Fibroblast of mammary gland (primary cell): ENCODE data around the gene EDN3.
"Not testable (repeated sequence)": the region's sequence is repeated elsewhere in the genome, so short reads cannot be mapped to it uniquely, and the experiment has no call there.

Source experiments
- DNase-seq: peaks from one replicate; pipeline ENCODE4 v3.0.0-alpha.2; 2010; ENCODE audit warnings: low read depth
- H3K4me3 ChIP-seq: 2 replicates; pipeline ENCODE4 v1.5.1; 2011; ENCODE audit warnings: low read depth, mild to moderate bottlenecking, low read length, moderate library complexity; ENCODE audit not compliant: control insufficient read depth
- CTCF ChIP-seq: conservative IDR thresholded peaks from 2 replicates; pipeline ENCODE4 v1.5.1; 2011; ENCODE audit warnings: low read depth, low read length, inconsistent platforms; ENCODE audit not compliant: control insufficient read depth, insufficient read depth

The EDN3 gene

DNA sequence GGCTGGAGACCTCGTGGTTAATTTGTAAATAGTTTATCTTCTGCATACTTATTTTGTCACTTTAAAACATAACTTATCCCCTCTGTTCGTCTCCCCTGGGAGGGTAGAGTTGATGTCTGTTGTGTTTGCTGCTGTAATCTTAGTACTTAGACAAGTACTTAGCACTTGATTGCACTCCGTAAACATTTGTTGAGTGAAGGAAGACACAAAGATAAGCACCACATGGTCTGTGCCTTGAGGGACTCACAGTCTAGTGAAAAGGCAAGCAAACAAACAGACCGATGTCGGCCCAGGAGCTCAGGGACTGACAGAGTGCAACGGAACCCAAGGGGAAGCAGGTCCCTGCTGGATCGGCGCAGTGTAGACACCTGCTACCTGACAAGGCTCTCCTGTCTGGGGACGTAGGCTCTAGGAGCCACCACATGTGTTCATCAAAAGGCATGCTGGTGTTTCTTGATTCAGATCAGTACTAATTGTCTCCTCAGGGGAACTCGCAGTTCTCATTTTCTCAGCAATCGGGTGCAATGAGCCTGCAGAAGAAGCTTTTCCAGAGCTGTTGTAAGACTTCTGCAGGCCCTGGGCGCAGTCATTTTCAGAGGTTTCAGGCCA, 31.4 kb downstream of the EDN3 start:
- no peak for DNase-seq
- H3K4me3 ChIP-seq = no peak overlapping the region
- no peak for TF ChIP-seq CTCF

DNA sequence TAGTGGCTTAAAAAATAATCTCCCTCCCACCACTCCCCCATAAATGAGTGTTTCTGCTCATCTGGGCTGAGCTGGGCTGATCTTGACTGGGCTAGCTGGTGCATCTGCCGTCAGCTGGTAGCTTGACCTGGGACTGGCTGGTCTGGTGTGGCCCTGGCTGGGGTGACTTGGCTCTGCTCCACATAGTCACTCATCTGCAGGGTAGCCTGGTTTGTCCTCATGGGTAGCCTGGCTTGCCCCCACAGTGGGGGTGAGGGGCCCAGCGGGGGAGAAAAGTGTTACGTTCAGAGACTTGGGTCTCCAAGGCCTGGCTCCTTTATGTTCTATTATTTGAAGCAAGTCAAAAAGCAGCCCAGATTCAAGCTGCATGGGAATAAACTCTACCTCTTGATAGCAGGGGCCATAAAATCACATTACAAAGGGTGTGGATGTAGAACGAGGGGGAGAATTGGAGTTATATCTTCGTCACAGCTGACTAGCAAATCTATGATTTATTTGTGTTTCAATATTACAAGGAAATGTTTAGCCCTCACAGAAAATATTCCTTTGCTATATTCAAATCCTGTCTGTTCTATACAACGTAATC, 32.9 kb downstream of the EDN3 start:
- no peak overlapping the region for H3K4me3 ChIP-seq
- DNase-seq = no peak
- TF ChIP-seq CTCF = no peak

DNA sequence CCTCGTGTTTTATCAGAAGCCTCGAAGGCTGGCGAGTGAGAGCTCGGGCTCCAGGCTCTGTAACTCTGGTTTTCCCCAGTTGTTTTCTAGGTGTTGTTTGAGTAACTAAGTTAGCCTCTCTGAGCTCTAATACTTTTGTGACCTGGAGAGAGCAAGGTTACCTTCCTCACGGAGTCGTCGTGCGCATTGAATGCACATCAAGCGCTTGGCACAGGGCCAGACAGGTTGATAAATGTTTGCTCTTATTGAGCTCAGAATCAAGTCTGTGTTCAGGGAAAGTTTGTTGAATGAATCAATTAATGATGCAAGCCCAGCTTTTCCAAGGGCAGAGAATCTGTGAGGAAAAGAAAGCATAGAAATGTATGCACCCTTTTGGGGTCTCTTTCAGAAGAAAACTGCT, 33.5 kb downstream of the EDN3 start:
- DNase-seq = no peak
- no peak overlapping the region for H3K4me3 ChIP-seq
- TF ChIP-seq CTCF = no peak

GRCh38 chr20:59334651-59335300, 34.4 kb downstream of the EDN3 start:
- no peak for TF ChIP-seq CTCF
- no peak overlapping the region for H3K4me3 ChIP-seq
- DNase-seq = no peak

DNA sequence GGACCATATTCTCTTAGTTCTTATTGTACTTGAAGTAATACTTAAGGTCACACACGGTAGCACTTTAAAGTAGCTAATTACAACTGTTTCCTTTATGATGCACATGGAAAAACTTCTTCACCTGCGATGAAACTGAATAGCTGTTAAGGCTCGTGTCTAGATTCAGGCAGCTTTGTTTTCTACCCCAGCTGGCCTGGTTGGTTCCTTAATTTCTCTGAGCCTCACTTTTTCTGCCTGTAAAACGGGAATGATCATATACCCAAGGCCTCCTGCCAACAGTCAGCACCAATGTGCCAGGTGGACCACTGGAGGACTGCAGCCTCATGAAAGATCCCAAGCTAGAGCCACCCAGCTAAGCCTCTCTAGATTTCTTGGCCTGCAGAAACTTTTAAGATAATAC, 35.0 kb downstream of the EDN3 start:
- no peak for TF ChIP-seq CTCF
- DNase-seq = no peak
- H3K4me3 ChIP-seq = no peak overlapping the region

GRCh38 chr20:59336540-59336939, 36.1 kb downstream of the EDN3 start:
- DNase-seq = no peak
- no peak for TF ChIP-seq CTCF

GRCh38 chr20:59338444-59338843, 38.0 kb downstream of the EDN3 start:
- not testable (repeated sequence) for H3K4me3 ChIP-seq, DNase-seq

More at GRCh38 chr20:59336540-59336939, 36.1 kb downstream of the EDN3 start:
- no peak overlapping the region for H3K4me3 ChIP-seq
